ENCODE results near the gene OR1S2.
"Not testable (repeated sequence)": the region's sequence is repeated elsewhere in the genome, so short reads cannot be mapped to it uniquely, and the experiment has no call there.

OR1S2 gene, protein sequence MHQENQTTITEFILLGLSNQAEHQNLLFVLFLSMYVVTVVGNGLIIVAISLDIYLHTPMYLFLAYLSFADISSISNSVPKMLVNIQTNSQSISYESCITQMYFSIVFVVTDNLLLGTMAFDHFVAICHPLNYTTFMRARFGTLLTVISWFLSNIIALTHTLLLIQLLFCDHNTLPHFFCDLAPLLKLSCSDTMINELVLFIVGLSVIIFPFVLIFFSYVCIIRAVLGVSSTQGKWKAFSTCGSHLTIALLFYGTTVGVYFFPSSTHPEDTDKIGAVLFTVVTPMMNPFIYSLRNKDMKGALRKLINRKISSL

DNA sequence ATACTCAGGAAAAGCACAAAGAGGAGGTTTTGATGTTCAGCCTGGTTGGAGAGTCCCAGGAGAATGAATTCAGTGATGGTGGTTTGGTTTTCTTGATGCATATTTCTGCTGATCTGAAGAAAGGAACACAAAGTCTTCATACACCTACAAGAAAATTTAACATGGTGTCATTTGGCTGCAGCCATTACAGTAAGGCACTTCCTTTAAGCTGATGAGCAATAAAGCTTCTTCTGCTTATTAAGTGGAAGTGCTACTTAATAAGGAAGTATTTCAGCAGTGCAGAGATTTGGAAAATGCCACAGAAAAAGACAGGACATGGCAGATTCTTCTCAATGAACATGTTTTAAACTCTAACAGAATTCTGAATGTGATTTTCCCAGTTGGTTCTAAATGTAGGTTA is at the start of gene OR1S2:
OR1S2 (minus strand) TSS at position 101 of the 400 bp plus-strand sequence; CDS start at position 101, 0 bp downstream.
- DNase-seq (ENCODE audit: low read depth) = no peak

DNA sequence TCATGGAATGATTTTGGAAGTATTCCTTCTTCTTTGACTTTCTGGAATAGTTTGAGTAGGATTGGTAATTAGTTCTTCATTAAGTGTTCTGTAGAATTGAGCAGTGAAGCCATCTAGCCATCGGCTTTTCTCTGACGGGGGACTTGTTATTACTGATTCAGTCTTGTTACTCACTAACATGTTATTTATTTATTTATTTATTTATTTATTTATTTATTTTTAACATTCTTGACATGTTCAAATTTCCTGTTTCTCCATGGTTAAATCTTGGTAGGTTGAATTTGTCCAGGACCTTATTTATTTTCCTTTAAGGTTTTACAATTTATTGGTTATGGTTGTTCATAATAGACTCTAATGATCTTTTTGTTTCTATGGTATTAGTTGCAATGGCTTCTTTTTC is 40.0 kb upstream of the OR1S2 start:
- DNase-seq (ENCODE audit: low read depth) = no peak

DNA sequence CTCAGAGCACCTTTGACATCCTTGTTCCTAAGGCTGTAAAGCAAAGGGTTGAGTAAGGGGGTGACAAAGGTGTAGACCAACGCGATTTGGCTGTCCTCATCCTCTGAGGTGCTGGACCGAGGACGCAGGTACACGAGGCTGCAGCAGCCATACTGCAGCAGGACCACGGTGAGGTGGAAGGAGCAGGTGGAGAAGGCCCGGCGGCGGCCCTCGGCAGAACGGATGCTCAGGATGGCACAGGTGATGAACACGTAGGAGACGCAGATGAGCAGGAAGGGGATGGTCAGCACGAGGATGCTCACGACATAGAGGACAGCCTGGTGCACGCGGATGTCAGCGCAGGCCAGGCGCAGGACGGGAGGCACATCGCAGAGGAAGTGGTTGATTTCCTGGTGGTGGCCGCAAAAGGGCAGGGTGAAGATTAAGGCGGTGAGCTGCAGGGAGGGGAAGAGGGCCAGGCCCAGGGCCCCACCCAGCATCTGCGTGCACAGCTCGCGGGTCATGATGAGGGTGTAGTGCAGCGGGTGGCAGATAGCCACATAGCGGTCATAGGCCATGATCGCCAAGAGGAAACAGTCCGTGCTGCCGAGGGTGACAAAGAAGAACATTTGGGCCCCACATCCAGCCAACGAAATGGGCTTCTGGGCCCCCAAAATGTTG is 24.1 kb upstream of the OR1S2 start:
- no peak for DNase-seq (ENCODE audit: low read depth)

DNA sequence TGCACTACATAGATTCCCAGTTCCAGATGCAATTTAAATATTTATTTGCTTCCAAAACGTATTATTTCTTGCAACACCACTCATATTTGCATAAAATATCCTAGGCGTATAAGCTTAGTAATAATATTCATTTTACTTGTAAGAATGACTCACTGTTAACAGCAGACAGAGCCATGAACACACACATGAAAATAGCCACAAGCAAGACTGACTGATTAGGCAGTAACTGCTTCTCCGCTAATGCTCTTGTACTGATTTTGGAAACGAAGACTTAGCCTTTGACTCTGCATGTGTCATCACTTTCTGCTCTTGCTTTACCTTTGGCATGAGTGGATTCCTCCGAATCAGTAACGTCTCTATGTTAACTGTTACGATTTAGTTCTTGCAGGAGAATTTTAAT is 18.8 kb upstream of the OR1S2 start:
- no peak for DNase-seq (ENCODE audit: low read depth)

DNA sequence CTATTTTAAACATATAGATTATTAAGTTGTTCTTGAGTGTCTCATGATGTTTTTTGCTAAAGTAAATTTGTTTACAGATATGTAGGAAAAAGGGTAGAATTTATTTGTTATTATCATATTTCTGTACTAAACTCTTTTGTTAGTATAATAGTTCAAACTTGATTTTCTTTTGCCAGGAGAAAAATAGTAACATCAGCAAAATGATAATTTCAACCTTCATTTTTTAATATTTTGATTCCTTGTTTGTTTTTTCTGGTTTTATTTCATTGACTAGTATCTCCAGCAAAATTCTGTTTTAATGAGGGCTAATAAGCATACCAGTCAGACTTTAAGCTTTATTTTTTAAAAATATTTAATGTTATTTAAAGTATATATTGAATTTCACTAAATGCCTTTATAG is 12.5 kb upstream of the OR1S2 start:
- no peak for DNase-seq (ENCODE audit: low read depth)

DNA sequence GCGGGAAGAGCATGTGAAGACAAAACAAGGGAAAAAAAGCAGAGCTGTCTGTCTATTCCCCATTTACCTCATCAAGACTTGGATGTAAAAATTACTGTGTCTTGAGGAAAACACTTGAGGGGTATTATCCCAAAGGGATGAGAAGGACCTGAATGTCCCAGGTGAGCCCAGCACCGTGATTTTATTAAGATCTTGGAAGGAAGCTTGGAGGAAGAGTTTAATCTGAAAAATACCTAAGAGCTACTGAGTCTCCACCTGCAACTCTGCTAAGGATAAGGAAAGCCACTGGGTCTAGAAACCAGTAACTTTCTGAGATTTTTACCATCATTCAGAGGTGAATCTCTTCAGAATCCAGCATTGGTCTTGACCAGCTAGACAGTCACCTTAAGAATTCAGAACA is 8.5 kb upstream of the OR1S2 start, which contains the start of gene OR1S1:
OR1S1 (plus strand) TSS at position 301 of the 400 bp plus-strand sequence.
- DNase-seq (ENCODE audit: low read depth) = not testable (repeated sequence)

DNA sequence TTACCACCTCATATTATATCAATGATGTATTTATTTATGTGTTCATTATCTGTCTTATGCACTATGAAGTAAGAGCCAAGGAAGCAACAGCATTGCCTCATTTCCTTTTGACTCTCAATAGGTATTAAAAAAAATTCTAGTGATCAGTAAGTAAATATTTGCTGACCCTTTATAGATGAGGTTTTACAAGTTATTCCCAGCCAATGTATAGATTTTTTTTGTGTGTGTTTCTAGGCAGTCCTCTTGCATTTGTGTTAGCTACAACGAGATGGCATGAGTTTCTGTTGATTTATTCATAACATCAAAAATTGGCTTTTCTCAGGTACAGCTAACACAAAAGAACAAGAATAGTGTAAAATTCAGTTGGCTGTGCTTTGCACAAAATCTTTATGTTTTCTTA is 4.7 kb downstream of the OR1S2 start:
- no peak for DNase-seq (ENCODE audit: low read depth)

DNA sequence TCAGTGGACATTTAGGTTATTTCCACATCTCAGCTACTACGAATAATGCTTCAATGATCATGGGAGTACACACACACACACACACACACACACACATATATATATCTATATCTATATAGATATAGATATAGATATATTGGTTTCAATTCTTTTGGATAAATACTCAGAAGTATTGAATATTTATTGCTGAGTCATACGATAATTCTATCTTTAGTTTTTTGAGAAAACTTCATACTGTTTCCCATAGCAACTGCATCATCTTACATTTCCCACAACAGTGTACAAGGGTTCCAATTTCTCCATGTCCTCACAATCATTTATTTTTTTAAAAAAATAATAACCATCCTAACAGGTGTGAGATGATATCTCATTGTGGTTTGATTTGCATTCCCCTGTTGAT is 8.0 kb downstream of the OR1S2 start:
- DNase-seq (ENCODE audit: low read depth) = no peak

DNA sequence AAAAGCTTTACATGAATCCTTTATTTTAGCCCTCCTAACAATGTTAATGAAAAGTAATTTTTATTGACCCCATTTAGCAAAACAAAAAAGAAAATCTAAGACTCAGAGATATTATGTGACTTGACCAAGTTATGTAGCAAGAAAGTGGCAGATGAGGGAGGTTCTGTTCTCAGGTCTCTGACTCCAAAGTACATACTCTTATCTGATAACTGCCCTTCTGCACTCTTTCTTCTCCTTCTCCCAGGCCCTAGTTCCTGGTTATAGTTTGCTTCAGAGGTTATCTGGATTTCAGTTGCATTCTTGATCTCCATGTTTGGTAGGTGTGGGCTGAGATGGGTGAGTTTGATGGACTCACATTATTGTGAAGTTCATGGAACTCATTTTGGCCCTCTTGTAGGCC is 10.6 kb downstream of the OR1S2 start:
- no peak for DNase-seq (ENCODE audit: low read depth)

DNA sequence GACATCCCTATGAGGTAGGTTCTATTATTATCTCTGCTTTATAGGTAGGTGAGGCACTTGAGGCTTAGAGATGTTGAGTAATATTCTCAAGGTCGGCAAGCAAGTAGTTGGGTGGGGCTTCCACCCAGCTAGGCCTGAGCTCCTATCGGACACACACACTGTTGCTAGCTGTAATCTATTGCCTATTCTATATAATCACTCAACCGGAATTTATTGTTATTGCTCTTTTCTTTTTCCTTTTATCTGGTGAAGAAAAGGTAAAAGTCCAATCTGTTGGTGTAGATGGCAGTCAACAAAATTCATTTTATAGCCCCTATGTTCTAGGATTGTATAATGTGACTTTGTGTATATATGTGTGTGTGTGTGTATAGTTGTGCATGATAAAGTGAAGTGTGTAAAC is 11.7 kb downstream of the OR1S2 start:
- no peak for DNase-seq (ENCODE audit: low read depth)

DNA sequence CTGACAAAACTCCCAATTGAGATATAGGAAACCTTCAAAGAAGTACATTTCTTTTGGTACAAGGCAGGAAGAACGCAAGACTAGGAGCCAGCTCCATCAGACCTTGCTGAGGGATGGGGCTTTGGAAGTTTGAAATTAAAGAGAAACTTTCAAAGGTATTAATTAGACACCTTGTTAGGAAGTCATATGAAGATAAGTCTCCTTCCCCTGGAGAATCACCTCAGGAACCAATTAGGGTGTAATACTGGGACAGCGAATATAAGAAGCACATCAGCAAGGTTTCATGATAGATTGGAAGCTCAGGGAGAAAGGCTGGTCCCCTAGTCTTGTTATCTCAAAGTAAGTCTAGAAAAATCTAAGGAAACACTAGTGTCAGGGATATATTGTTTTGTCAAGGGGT is 15.2 kb downstream of the OR1S2 start, which contains the start of gene OR9Q2:
OR9Q2 (plus strand) TSS at position 301 of the 400 bp plus-strand sequence. CDS start 1,421 bp downstream, outside the sequence.
- no peak for DNase-seq (ENCODE audit: low read depth)

DNA sequence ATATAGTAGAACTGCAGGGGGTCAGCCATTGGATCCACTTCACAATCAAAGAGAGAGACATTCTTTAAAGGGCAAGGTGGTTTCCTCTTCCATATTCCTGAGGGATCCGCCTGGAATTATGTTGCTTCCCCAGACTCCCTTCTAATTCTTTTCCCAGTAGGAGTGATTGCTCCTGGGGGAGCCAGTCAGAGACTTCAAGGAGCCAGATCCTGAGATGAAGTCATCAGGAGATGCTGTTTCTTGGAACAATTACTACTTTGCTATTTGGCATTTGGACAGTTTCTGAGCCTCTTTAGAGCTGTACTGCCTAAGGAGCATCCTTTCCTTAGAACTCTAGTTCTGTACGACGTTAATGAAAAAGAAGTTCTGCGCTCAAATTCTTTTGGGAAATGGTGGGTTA is 17.0 kb downstream of the OR1S2 start:
- no peak for DNase-seq (ENCODE audit: low read depth)

DNA sequence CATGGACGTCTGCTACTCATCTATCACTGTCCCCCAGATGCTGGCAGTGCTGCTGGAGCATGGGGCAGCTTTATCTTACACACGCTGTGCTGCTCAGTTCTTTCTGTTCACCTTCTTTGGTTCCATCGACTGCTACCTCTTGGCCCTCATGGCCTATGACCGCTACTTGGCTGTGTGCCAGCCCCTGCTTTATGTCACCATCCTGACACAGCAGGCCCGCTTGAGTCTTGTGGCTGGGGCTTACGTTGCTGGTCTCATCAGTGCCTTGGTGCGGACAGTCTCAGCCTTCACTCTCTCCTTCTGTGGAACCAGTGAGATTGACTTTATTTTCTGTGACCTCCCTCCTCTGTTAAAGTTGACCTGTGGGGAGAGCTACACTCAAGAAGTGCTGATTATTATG is 24.3 kb downstream of the OR1S2 start:
- DNase-seq (ENCODE audit: low read depth) = no peak

DNA sequence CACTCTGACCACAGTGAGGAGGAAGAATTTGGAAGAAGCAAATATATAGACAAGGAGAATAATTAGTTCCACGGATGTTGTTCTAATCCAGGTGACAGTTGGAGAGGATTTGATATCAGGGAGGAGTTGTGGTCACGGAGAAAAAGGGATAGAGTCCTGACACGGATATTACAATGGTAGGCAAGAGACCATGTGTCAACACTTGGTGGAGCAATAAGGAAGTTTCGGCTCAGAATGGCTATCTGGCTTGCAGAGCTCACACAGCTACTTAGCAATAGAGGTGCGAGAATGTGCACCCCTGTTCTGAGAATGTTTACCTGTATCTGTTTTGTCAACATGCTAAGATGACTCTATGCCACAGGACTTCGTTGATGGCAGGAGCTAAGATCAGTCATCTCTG is 25.5 kb downstream of the OR1S2 start:
- DNase-seq (ENCODE audit: low read depth) = no peak

DNA sequence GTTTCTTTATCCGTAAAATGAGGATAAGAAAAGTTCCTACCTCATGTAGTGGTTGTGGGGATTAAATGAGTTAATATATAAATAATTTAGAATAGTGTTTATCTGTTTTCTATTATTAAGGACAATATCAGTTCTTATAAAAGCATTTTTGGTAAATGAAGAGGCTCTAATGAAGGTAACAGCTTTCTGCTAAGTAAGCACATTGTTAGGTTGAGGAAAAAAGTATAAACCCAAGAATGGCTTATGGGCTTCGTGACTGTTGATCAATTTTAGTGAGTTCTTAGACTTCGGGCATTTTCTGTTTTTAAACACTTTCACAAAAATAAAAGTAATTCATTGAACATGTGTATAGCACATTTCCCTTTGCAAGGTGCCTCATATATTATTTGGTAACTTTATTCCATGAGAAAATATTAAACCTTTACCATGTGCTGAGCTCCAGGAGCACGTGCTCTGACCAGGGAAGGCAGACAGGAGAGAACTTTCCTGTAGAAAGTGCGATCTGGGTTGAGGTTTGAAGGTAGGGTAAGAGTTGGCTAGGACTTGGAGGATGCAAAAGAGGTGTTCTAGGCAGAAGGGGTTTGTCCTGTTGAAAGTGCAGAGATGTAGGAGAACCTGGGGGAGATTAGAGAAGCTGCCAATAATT is 26.4 kb downstream of the OR1S2 start:
- DNase-seq (ENCODE audit: low read depth) = no peak

DNA sequence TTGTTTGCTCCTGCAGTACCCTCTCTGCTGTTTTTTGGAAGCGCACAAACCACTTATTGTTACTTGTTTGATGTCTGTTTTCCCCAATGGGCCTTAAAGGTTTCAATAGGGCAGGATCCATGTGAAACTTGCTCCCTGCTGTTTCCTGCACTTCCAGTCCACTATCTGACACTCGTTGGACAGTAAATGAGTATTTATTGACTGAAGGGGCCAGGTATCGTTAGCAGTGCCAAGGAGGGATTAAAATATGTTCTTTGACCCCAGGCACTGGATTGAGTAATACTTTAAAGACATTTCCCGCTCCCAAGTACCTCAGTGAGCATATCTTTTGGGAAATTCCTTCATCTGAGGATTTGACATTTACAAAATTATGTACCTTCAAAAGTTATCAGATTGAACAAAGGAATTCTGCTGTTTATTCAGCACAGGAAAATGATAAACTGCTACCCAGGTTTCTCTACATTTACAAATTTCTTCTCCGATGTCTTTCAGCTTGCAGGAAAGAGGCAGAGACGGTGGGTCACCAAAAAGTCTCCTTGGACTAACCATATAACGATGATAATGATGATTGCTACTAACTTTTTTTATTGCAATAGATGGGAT is 38.3 kb downstream of the OR1S2 start:
- DNase-seq (ENCODE audit: low read depth) = no peak

DNA sequence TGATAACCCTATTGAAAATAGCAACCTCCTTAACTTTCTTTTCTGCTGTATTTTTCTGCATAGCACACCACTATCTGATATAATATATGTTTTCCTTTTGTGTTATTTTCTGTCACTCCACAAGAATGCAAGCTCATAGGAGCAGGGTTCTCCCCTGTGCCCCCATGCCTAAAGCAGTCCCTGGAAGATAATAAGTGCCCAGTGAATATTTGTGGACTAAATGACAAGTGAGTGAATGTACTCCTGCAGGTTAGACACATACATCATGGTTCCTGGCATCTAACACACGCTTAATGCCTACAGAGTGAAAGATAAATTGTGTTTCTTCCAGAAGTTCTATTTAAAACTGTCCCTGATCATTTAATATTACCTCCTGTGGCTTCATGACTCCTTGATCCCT is 39.0 kb downstream of the OR1S2 start:
- DNase-seq (ENCODE audit: low read depth) = no peak

DNA sequence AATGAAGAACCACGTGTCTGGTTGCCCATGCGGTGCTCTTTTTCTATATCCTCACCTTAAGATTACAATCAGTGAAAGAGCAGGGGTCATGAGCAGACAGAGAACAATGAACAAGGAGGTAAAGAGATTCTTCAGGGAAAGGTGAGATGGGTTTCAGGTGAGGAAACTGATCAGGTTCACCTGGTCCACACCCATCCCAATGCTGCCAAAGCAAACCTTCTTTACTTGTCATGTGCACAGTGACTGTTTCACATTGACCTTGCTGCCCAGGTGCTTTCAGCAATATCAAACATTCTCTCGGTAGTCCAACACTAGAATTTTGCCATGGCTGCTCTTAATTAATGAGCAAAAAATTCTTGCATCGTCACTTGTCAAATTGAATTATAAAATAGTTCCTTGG is 39.6 kb downstream of the OR1S2 start:
- DNase-seq (ENCODE audit: low read depth) = no peak
